ENCODE measurements around the gene ZNF792.
"Not testable (repeated sequence)": the region's sequence is repeated elsewhere in the genome, so short reads cannot be mapped to it uniquely, and the experiment has no call there.

The ZNF792 gene

DNA sequence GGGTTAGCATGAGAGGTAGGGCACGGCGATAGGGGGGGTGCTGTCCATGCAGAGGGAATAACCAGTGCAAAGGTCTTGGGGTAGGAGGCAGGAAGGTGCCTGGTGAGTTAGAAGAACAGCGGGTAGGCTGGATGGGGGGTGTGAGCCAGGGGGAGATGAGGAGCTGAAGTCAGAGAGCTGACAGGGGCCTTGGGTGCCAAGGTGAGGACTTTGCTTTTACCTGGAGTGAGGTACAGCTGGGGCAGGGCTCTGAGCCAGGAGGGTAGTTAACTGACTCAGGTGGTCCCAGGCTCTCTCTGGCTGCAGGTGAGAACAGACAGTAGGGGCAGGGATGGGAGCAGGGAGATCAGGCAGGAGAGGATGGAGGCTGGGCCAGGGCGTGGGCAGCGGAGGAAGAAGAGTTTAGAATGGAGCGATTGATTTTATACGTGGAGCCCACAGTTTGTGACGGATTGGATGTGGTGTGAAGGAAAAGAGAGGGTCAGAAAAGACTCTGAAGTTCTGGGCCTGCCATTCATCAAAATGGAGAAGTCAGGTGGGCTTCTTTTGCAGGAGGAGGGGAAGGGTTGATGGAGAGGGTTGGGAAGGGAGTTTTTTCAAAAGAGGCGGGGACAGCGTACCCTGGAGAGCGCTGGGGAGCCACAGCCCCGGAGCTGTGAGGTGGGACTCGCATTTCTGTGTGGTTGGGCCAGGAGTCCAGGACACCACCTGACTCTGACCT is 34.9 kb upstream of the ZNF792 start:
- DNase-seq = no peak

DNA sequence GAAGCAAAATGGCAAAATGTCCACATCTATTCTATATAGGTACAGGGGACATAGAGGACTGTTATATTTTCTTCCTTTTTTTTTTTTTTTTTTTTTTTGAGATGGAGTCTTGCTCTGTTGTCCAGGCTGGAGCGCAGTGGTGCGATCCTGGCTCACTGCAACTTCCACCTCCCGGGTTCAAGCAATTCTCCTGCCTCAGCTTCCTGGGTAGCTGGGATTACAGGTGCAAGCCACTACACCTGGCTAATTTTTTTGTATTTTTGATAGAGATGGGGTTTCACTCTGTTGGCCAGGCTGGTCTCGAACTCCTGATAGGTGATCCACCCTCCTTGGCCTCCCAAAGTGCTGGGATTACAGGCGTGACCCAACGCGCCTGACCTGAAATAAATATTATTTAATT is 34.2 kb upstream of the ZNF792 start:
- not testable (repeated sequence) for DNase-seq

DNA sequence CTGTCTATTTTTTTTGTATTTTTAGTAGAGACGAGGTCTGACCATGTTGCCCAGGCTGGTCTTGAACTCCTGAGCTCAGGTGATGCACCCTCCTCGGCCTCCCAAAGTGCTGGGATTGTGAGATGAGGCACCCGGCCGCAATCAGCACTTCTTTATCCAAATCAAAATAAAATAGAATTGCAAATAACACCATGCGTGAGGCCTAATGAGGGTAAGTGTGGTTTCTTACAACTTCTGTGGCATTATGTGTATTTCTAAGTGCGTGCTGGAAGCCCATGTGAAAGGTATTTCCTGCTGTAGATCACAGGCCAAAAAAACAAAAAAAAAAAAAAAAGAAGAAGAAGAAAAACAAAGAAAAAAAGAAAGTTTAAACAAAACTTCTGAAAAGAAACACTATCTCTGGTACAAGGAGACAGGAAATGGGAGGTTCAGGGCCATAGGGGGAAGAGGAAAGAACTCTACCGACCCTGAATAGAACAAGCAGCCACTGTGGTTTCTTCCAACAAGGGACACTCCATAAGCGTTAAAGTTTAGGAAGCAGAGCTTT is 33.1 kb upstream of the ZNF792 start:
- DNase-seq = peak; percentile 43

DNA sequence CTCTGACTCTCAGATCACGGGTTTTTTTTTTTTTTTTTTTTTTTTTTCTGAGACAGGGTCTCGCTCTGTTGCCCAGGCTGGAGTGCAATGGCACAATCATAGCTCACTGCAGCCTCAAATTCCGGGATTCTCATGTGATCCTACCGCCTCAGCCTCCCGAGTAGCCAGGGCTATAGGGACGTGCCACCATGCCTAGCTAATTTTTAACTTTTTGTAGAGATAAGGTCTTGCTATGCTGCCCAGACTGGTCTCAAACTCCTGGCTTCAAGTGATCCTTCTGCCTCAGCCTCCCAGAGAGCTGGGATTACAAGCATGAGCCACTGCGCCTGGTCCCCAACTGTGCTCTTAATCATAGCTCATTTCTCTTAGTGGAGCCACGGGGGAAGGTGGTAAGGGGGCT is 31.5 kb upstream of the ZNF792 start:
- no peak for DNase-seq

DNA sequence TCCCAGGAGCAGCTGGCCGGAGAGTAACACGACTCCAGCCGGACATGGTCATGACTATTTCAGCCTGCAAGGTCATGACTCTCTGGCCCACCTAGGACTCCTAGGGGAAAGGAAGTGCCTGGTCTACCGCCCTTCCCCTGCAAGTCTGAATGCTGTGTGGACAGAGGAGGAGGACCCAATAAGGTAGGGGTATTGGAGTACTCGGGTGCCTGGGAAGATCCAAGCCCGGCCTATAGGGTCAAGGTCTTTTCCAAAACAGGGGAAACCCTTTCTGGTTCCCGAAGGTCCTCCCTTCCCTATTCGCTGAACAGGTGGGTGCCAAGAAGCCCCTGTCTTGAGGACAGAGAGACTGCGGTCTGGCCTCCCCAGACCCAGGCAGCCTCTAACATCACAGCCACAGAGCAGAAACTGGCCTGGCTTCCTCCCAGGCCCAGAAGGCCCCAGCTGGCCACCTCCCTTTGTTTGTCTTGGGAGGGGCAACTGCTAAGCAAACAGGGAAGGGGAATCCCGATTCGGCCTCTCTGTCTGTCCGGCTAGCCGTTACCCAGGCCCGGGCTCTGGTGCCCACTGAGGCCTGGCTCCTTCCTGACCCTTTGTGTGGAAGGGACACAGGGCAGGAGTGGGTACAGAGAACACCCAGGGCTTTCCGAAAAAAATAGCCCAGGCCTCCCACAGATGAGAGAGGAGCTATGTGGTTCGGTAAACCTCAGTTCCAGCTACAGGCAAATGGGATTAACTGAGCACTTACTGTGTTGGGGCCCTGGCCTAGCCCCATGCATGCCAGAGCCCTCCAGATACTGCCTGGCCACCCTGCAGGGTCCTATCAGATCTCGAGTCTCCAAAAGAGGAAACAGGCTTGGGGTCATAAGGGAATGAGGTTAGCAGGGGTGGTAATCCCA is 30.9 kb upstream of the ZNF792 start:
- DNase-seq = no peak

DNA sequence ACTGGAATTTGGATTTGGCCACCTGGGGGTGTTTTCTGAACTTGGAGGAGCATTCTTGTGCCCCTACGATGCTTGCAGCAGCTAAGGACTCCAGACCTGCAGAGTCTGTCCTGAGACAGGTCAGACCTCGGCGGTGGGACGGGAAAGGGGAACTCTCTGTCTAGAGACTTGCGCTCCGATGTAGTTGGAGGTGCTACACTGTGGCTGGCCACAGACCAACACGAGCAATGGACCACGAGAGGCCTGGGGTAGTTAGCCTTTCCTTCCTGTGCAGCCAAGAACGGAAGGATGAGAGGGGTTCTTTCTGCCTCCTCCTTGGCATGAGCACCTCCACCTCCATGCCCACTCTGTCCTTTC is 30.2 kb upstream of the ZNF792 start:
- DNase-seq = no peak

DNA sequence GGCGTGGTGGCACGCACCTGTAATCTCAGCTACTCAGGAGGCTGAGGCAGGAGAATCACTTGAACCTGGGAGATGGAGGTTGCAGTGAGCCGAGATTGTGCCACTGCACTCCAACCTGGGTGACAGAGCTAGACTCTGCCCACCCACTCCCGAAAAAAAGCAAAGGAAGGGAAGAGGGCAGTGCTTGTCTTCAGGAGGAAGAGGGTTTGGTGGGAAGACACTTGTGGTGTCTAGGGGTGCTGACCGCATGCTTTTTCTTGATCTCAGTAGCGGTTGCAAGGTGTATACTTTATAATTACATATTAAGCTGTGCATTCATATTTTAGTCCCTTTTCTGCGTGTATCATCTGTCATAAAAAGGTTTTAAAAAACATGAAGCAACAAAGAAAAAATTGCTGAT is 28.6 kb upstream of the ZNF792 start:
- DNase-seq = not testable (repeated sequence)

DNA sequence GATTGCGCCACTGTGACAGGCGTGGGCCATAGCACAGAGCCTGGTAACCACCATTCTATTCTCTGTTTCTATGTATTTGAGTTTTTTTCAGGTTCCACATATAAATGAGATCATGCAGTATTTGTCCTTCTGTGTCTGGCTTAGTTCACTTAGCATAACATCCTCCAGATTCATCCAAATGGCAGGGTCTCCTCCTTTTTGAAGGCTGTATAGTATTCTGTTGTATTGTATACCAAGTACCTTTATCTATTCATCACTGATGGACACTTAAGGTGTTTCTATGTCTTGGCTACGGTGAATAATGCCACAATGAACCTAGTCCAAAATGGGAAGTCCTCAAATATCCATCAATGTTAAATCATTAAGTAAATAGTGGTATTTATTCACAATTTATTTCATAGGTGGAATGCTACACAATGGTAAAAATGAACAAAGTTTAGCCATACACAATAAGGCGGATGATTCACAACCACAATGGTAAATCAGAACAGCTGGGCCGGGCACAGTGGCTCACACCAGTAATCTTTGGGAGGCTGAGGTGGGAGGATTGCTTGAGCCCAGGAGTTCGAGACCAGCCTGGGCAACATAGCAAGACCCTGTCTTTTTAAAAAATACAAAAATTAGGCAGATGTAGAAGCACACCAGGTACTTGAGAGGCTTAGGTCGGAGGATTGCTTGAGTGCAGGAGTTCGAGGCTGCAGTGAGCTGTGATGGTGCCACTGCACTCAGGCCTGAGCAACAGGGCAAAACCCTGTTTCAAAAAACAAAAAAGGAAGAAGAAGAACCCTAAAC is 27.7 kb upstream of the ZNF792 start:
- no peak for DNase-seq

DNA sequence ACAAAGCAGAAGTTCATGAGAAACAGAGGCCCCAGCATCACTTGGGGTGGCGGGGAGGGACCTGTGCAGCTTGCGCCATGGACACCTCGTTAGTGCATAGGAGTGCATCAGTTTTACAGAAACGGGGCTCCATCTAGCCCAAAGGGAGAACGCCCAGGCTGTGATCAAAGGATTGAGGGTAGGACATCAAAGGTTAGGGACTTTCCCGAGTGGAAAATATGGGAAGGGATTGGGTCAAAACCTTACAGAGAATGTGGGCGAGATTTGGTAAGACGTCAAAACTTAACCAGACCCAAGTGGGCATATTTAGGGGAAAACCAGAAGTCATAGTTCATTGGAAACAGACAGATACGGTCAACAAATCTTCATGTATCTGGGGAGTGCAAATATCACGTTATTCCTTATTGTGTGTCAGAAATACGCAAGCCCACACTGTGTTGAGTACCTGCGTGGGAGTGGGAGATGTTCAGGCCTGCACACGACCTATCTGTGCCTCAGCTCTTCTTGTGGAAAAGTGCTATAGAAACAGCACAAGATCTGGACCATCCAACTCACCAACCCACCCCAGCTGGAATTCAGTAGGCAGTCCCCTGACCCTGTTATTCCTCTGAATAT is 26.7 kb upstream of the ZNF792 start:
- DNase-seq = no peak

DNA sequence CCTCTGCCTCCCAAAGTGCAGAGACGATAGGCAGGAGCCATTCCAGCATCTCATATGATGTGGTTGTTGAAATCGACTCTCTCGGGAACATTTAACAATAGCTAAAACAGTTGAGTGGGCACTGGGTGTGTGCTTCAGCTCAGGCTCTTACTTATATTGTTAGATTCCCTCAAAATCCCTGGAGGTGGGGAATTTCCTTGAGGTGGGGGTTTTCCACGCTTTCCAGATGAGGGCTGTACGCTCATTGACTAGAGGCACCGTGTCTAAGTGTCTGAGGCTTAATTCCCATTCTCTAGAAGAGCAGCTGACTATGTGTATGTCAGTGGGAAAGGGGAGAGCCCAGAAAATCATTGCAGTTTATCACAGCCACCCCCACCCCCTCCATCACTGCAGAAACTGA is 25.3 kb upstream of the ZNF792 start:
- DNase-seq = no peak

DNA sequence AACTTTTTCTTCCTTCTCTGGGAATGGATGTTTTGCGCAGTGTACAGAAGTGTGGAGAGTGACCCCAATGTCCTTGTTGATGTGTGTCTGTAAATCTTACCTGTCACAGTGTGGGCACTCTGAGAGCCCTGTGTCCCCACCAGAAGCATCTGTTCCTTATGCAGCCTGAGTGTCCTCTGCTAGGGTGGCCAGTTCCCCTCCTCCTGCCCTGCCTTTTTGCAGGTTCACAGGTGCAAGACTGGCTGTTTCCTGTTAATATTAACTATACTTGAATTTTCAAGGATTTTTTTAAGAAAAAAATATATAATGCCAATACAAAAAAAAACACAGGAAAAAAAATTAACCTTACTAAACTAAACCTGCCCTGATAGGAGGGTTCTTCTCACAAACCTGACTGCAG is 24.1 kb upstream of the ZNF792 start:
- no peak for DNase-seq

DNA sequence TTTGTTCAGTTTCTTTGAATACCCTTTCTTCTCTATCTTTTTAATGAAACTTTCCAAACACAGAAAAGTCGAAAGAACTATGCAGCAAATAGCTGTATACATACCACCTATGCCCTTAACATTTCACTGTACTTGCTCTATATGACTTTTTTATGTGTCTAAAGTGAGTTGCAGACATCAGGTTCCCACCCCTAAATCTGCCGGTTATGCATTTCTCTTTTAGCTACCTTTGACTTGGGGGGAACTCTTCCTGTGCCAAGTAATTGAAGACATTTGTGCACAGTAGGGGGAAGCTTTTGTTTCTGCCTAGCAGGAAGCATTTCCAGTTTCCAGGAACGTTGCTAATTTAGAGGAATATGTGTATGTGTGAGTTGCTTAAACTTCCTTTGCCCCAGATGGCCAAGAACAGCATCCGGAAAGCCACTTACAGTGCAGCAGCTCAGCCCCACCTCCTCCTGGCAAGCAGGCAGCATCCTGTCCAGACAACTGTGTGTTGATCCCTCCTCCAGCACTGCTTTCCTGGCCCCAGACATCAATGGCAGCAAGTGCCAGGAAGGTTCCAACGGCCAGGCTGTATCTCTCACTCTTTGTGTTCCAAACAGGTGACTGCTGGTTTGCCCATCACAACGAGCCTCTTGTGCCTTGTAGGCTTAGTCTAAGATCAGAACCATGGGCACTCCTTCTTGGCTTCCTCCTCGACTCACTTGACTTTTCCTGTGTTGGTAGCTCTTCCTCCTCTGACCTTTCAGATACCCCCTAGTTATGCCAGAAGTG is 21.4 kb upstream of the ZNF792 start:
- DNase-seq = peak; percentile 69

DNA sequence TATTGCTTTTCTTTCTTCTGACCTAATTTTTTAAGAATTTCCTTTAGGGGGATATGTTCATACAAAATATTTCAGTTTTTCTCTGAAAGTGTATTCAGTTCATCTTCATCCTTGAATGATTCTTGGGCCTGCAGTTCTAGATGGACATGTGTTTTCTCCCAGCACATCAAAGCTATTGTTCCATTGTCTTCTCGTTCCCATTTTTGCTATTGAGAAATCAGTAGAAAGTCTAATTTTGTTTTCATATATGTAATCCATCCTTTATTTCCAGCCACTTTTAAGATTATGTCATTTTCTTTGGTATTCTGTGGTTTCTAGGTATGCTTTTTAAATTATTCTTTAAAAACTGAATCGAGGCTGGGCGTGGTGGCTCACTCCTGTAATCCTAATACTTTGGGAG is 20.3 kb upstream of the ZNF792 start:
- DNase-seq = no peak

DNA sequence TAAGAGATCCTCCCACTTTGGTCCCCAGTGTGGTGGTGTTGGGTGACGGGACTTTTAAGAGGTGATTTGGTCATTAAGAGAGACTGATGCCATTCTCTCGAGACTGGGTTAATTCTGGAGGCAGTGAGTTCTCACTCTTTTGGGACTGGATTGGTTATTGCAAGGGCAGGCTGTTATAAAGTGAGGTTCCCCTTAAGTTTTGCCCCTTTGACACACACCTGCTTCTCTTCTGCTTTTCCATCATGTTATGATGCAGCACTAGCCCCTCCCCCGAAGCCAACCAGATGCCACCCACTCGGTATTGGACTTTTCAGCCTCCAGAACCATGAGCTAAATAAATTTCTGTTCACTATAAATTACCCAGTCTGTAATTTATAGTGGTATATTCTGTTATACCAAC is 19.8 kb upstream of the ZNF792 start:
- DNase-seq = no peak

DNA sequence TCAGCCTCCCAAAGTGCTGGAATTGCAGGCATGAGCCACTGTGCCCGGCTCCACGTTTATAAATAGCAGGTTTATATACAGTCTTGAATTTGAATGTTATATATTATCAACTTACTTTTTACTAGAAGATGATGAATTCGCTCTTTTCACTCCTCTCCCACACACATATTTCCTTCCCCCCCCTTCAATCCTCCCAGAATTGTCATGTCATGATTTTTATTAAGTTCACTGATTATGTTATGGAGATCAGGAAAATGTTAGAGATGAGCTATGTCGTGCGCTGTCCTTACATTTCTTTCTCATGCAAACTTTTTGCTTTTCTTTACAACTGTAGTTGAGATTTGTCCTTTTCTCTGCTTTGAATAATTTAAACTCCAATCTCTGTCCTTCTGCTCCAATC is 18.2 kb upstream of the ZNF792 start:
- DNase-seq = no peak

DNA sequence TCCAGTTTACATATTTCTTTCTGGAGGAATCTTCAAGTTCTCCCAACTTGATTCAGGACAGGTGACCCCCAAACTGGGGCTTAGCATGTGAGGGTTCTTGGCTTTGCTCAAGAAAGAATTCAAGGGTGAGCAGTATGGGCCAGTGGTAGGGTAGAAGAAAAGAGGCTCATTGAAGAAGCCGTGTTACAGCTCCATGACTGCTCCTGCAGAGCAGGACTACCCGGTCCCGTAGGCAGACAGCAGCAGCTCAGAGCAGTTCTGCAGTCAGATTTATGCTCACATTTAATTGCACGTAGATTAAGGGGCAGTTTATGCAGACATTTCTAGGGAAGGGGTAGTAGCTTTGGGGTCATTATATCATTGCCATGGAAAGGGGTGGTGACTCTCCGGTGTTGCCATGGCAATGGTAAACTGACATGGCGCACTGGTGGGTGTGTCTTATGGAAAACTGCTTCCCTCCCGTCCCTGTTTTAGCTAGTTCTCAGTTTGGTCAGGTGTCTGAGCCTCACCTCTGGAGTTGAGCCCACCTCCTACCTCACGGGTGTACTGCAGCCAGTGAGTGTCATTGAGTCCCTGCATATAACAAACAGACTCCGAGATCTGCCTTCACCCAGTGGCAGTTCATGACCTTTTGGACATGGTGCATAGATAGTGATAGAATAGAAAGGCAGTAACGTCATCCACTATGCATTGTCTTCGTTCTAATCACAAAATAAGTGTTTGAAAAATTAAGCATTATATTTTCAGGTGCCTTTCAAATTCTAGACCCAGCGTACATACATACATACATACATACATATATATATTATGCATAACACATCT is 16.0 kb upstream of the ZNF792 start:
- no peak for DNase-seq

DNA sequence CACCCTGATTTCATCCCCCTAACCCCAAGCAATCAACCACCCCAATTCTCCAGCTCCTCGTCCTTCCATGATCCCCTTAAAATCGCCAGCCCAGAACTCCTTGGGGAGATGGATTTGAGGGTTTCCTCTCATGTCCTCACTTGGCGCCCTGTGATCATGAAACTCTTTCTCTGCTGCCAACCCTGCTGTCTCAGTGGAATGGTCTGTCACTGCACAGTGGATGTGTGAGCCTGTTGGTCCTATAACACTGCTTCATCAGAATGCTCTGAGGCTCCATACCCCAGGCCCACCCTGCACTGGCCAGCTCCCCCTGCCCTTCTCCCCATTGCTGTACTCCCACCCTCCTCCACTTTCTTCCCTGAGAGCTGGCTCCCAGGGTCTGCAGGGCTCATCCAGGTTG is 12.6 kb upstream of the ZNF792 start:
- DNase-seq = no peak

DNA sequence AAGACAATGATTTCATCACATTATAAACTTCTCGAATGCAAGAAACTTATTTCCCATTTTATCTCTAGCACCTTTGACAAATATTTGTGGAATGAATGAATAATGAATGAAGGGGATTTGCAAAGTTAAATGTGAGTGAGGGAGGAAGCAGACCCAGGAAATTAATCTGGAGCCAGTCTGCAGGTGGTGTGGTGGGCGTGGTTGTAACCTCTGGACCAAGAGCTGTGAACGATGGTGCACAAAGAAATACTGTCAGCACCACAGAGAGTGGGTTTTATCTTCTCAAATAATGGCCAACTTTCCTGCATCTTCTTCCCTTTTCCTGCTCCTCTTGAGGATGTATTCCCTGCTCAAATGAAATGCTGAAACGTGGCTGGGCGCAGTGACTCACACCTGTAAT is 11.0 kb upstream of the ZNF792 start:
- no peak for DNase-seq

DNA sequence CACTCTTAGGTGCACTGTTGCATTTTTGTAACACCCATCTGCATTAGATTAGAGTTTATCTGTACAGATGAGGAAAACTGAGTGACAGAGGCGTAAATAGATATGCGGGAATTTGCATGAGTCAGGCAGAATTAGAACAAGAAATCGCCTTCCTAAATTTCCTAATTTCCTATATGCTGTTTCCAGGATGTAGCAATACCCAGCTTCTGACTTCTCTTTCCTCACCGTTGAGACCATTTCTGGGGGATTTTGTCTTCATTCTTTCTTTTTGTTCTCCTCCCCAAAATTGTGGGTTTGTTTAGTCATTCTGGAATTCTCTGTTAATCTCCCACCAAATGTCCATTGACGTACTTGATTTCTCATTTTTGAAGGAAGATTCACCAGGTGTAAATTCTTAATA is 10.6 kb upstream of the ZNF792 start:
- DNase-seq = peak; percentile 12

DNA sequence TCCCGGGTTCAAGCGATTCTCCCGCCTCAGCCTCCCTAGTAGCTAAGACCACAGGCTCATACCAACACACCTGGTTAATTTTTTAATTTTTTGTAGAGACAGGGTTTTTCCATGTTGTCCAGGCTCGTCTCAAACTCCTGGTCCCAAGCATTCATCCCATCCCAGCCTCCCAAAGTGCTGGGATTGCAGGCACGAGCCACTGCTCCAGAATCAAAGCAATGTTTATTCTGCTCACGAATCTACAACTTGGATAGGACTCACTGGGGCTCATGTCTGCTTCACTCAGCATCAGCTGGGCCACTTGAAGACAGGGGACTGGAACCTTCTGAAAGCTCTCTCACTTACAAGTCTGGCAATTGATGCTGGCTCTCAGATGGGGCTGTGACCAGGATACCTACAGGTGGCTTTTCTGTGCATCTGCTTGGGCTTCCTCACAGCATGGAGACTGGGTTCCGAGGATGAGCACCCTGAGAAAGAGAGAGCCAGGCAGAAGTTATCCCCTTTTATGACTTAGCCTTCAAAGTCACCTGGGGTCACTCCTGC is 8.2 kb upstream of the ZNF792 start:
- no peak for DNase-seq

All from GF-D8 (cell line).